DOHH2 (cell line): ENCODE measurements around the gene DZIP1L.

Experiments
- CTCF ChIP-seq: fragments of 200-600 bp; sonication (generic); IDR thresholded peaks from one replicate; pipeline ENCODE4 v1.5.1; 2014; ENCODE audit warnings: antibody characterized with exemption, mild to moderate bottlenecking, low read depth, low read length; ENCODE audit not compliant: poor library complexity, severe bottlenecking
- EZH2phosphoT487 ChIP-seq: fragments of 200-600 bp; sonication (generic); IDR thresholded peaks from 2 replicates; pipeline ENCODE4 v1.6.1; 2017; ENCODE audit warnings: borderline replicate concordance, mild to moderate bottlenecking, antibody characterized with exemption, low read length, moderate library complexity, mixed read lengths

GRCh38 chr3:138140940-138141339 lies 25.5 kb upstream of the DZIP1L start:
- TF ChIP-seq CTCF (no peak), EZH2phosphoT487 (no peak)
